GM12872 (cell line): ENCODE measurements around the gene HINFP.

Experiments
- TF ChIP-seq, protein P1 (sequence below): IDR thresholded peaks from 3 replicates; pipeline ENCODE4 v1.5.1; 2011; ENCODE audit warnings: low read depth, mild to moderate bottlenecking, low read length, moderate library complexity; ENCODE audit not compliant: insufficient read depth

The HINFP gene

DNA sequence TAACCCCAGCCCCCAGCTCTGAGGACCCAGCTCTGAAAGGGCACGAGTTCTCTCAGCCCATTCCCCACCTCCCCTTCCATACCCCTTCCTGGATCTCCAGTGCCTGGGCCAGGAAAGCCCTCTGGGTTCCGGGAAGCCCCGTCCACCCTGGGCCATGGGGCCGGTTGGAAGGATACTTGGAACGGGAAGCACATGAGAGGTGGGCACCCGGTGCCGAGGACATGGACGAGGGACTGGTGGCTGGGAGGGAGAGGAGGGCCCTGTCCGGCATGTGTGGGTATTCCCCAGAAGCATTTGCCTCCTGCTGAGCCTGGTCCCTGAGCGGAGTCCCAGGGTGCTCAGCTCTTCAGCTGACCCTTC, 5.2 kb upstream of the HINFP start:
- TF ChIP-seq, protein P1, sequence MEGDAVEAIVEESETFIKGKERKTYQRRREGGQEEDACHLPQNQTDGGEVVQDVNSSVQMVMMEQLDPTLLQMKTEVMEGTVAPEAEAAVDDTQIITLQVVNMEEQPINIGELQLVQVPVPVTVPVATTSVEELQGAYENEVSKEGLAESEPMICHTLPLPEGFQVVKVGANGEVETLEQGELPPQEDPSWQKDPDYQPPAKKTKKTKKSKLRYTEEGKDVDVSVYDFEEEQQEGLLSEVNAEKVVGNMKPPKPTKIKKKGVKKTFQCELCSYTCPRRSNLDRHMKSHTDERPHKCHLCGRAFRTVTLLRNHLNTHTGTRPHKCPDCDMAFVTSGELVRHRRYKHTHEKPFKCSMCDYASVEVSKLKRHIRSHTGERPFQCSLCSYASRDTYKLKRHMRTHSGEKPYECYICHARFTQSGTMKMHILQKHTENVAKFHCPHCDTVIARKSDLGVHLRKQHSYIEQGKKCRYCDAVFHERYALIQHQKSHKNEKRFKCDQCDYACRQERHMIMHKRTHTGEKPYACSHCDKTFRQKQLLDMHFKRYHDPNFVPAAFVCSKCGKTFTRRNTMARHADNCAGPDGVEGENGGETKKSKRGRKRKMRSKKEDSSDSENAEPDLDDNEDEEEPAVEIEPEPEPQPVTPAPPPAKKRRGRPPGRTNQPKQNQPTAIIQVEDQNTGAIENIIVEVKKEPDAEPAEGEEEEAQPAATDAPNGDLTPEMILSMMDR = no peak

DNA sequence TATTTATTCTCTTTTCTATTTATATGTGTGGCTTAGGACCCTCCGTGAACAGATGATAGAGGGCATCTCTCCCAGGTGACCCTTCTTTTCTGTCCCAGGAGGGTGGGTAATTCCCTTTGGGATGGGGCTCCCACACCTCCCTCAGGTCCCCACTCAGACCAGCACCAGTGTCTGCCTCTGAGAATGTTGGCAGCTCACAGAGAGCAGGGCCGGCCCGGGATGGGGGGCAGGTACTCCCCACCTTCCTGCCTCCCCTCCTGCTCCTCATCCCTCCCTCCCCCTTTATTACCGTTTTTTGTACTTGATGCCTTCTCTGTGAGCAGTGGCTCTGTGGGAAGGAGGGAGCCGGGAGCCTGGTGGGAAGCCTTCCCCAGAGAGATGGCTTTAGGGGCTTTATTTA, 4.8 kb upstream of the HINFP start:
- TF ChIP-seq, protein P1 = no peak

DNA sequence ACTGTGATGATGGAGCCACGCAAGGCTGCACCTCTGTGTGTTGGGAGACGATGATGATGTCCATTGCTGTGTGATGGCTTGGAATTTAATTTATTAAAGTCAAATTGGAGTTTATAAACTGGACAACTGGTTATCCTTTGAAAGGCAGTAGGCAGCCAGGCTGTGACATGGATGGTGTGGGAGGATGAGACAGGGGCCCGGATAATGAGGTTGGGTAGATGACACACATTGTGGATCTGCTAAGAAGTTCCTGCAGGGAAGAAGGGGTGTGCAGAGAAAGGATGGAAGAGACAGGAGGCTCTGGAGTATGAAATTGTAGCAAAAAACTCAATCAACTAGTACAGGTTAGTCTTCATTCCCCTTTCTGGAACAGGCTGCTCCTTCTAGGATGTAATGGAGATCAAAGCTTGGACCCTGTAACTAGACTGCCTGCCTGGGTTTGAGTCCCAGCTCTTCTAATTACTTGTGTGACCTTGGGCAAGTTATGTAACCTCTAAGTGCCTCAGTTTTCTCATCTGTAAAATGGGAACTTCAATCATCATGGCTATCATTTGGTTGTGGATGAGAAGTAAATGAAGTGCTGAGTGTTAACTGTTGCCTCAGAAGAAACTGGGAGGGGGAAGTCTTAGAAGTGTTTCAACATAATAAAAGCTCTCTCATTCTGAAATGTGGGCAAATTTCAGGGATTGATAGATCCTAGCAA, 4.2 kb upstream of the HINFP start:
- TF ChIP-seq, protein P1 = no peak

DNA sequence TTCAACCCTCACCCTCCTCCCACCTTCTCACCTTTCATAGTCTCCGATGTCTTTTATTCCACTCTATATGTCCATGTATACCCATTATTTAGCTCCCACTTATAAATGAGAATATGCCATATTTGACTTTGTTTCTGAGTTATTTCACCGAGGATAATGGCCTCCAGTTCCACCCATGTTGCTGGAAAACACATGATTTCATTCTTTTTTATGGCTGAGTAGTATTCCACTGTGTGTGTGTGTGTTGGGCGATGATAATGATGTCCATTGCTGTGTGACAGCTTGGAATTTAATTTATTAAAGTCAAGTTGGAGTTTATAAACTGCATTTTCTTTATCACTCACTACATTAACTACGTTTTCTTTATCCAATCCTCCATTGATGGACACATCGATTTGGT, 3.2 kb upstream of the HINFP start:
- TF ChIP-seq, protein P1 = no peak

DNA sequence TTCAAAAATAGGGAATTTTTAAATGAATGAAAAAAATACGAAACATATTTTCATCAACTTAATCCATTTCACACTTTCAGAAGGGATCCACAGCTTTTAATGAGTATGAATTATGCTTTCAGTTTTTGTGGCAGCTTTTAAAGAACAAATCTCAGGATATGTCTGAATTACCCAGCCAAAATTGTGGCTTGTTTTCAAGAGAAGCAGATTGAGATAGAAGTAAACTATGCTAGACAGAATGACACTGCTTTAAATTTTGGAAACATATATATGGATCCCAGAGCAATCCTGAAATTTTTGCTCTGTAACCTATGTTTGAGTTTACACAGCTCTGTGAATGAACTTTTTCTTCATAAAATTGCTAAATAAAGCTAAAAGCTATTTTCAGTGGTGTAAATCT, 2.4 kb upstream of the HINFP start:
- TF ChIP-seq, protein P1 = no peak

DNA sequence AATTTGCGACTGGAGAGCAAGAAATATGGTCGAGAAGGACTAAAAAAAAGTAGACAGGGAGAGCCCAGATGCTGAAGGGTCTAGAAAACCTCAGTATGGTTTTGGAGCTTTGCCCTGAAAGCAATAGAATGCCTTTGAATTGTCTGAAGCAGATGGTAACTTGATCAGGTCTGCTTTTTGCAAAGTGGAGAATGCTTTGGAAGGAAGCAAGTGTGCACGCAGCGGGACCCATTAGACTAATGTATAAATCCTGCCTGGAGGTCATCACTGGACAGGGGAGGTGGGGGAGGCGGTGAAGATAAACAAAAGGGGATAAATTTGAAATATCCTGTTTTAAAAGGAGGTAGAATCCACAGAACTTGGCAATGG, 757 bp upstream of the HINFP start:
- TF ChIP-seq, protein P1 = no peak

DNA sequence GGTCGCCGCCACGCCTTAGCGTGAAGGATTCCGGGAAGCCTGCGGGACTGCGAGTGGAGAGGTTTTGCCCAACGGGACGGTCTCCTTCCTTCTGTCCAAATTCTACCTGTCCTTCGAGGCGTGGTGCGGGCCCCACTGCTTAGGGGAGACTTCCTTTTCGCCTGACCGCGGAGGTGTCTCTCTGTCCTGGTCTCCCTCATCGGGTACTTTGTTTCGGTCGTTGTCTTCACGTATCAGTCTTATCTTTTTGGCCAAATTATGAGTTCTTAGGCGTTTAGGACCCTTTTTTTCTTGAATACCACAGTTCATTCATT, 388 bp downstream of the HINFP start:
- TF ChIP-seq, protein P1 = no peak
